HPDE6-E6E7 (cell line): Measurements from ENCODE around the gene UBR7.

Source experiments
- DNase-seq: peaks from one replicate; pipeline ENCODE4 v3.0.0; 2011; ENCODE audit warnings: missing footprints; ENCODE audit errors: extremely low spot score

UBR7 gene

GRCh38 chr14:93249128-93249831, 42.2 kb downstream of the UBR7 start:
- DNase-seq = no peak

- peak; percentile 25 for DNase-seq
Measured at GRCh38 chr14:93262446-93262845, 55.4 kb downstream of the UBR7 start.

GRCh38 chr14:93263416-93263815, 56.4 kb downstream of the UBR7 start:
- DNase-seq = no peak

- no peak for DNase-seq
Measured at GRCh38 chr14:93266127-93266526, 59.1 kb downstream of the UBR7 start.

GRCh38 chr14:93267149-93267711, 60.2 kb downstream of the UBR7 start:
- no peak for DNase-seq

GRCh38 chr14:93268406-93268805, 61.4 kb downstream of the UBR7 start:
- no peak for DNase-seq

- DNase-seq = no peak
Measured at GRCh38 chr14:93269341-93270068, 62.4 kb downstream of the UBR7 start.

- DNase-seq = no peak
Measured at GRCh38 chr14:93271111-93271510, 64.1 kb downstream of the UBR7 start.

- DNase-seq = no peak
Measured at GRCh38 chr14:93274055-93274806, 67.2 kb downstream of the UBR7 start.

GRCh38 chr14:93276031-93276716, 69.1 kb downstream of the UBR7 start:
- no peak for DNase-seq
